GM12801 (cell line): ENCODE data around the gene COPG1.

Experiments used
- CTCF ChIP-seq: IDR thresholded peaks from one replicate; pipeline ENCODE4 v1.5.1; 2011; ENCODE audit warnings: control low read depth; ENCODE audit not compliant: insufficient read length; ENCODE audit errors: extremely low read depth

Gene COPG1

GRCh38 chr3:129246636-129247035, 2.8 kb upstream of the COPG1 start:
- TF ChIP-seq CTCF = no peak

GRCh38 chr3:129248286-129248979, 973 bp upstream of the COPG1 start:
- no peak for TF ChIP-seq CTCF

GRCh38 chr3:129252748-129253147, 3.3 kb downstream of the COPG1 start:
- no peak for TF ChIP-seq CTCF

- TF ChIP-seq CTCF = no peak
Observed at GRCh38 chr3:129254536-129255230, 5.3 kb downstream of the COPG1 start.

GRCh38 chr3:129256270-129256669, 6.9 kb downstream of the COPG1 start:
- TF ChIP-seq CTCF = no peak

- TF ChIP-seq CTCF = no peak
Observed at GRCh38 chr3:129257609-129258008, 8.2 kb downstream of the COPG1 start.

- no peak for TF ChIP-seq CTCF
Observed at GRCh38 chr3:129259612-129260477, 10.4 kb downstream of the COPG1 start.
